Measurements from ENCODE around the gene CAMK2G. TPM values are rescaled to one million over a fixed set of nuclear protein-coding genes. Genes with fewer than 3 reads are reported as not detected.

Gene CAMK2G
- total RNA-seq, 5 donors from 2014 or later (not counting 1 experiment from before 2014, with no cell fraction given): 50.6 to 59.9 (median 55.5) TPM

DNA sequence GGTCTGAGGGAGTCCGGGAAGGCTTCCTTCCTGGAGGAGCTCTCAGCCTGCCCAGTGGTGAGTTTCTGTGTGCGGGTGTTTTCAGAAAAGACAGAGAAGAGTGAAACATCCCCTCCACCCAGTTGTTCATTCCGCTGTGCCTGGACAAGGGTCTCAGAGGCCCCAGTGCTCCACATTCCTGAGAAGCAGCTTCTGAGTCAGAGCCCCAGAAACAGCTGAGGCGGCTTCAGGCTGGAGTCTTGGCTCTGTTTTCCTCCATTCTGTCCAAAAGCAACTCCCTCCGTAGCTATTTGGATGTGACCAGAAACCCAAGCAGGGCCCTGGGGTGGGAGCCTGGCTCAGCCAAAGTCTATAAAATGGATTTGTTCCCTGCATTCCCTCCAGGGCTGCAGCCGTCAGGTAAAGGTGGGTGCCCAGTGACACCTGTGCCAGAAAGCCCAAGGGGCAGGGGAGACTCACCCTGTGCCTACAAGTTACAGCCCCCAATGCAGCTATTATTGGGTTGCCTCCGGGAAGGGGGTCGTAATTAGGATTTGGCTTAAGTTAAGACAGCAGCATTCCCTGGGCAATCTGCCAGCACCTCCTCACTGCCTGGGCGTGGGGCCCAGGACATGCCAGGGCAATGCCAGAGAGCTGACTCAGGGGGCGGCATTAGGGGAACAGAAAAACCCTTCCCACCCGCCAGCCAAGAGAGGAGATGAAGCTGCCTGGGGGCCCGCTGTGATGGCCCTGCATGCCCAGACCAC lies 13.1 kb upstream of the CAMK2G start:
- ChIA-PET POLR2A (interaction anchor here in 1 of 2 donors (0.5 to 0.7 kb wide), 3 partner anchors 52 to 221 kb away, joined by 3 read pairs; no protein-coding TSS in a partner anchor), CTCF (interaction anchor here (0.6 to 5.0 kb wide), 13 partner anchors 8 to 1223 kb away, joined by 3 to 63 read pairs (median 5); no protein-coding TSS in a partner anchor)
- Mint-ChIP-seq H3K27ac (no peak overlapping the region), H3K36me3 (no peaks in the 10 kb centered on the region), H3K9me3 (no peaks in the 10 kb centered on the region), H3K4me3 (no peak overlapping the region), H3K4me1 (peaks cover 6 to 10% (median 9%) of the 10 kb centered on the region in 3 donors), H3K27me3 (no peaks in the 10 kb centered on the region)
- Histone ChIP-seq H3K27ac (ENCODE audit: low read length) (no peak overlapping the region), H3K4me3 (ENCODE audit: control insufficient read depth in 1 of 2, extremely low read depth in 1 of 2, low read length in 1 of 2) (no peak overlapping the region), H3K27me3 (replicated peaks in 1 of 2; ENCODE audit: control insufficient read depth in 2 of 2, extremely low read depth in 1 of 2, insufficient read depth in 2 of 2, low read length in 1 of 2) (peaks cover 0 to 4% of the 10 kb centered on the region in 2 experiments), H3K36me3 (ENCODE audit: control insufficient read depth in 2 of 2, extremely low read depth in 1 of 2, insufficient read depth in 1 of 2, low read length in 1 of 2) (no peaks in the 10 kb centered on the region), H3K9me3 (no peaks in the 10 kb centered on the region), H3K4me1 (ENCODE audit: control insufficient read depth in 1 of 2, extremely low read depth in 1 of 2, insufficient read depth in 2 of 2, low read length in 2 of 2) (peaks cover 0 to 6% of the 10 kb centered on the region in 2 experiments)
- 97% methylated on average over 5 of the region's 12 CpGs for WGBS (ENCODE audit: insufficient coverage)
- ATAC-seq (replicated peaks in 1 of 4) (no peak), DNase-seq (no peak)

- Mint-ChIP-seq H3K4me1 (peaks cover 6 to 10% (median 9%) of the 10 kb centered on the region in 3 donors), H3K27ac (no peak overlapping the region), H3K27me3 (no peaks in the 10 kb centered on the region), H3K9me3 (no peaks in the 10 kb centered on the region), H3K36me3 (no peaks in the 10 kb centered on the region), H3K4me3 (no peak overlapping the region)
- Histone ChIP-seq H3K36me3 (ENCODE audit: control insufficient read depth in 2 of 2, extremely low read depth in 1 of 2, insufficient read depth in 1 of 2, low read length in 1 of 2) (no peaks in the 10 kb centered on the region), H3K27me3 (replicated peaks in 1 of 2; ENCODE audit: control insufficient read depth in 2 of 2, extremely low read depth in 1 of 2, insufficient read depth in 2 of 2, low read length in 1 of 2) (peaks cover 0 to 3% of the 10 kb centered on the region in 2 experiments), H3K9me3 (no peaks in the 10 kb centered on the region), H3K4me1 (ENCODE audit: control insufficient read depth in 1 of 2, extremely low read depth in 1 of 2, insufficient read depth in 2 of 2, low read length in 2 of 2) (peaks cover 0 to 6% of the 10 kb centered on the region in 2 experiments), H3K4me3 (ENCODE audit: control insufficient read depth in 1 of 2, extremely low read depth in 1 of 2, low read length in 1 of 2) (no peak overlapping the region), H3K27ac (ENCODE audit: low read length) (no peak overlapping the region)
- no peak for ATAC-seq (replicated peaks in 1 of 4)
- CTCF ChIA-PET: interaction anchor here (0.5 to 5.0 kb wide), 44 partner anchors 12 to 1224 kb away, joined by 3 to 63 read pairs (median 4); partner anchors contain the start of genes CAMK2G (in 1 of the 2) and VCL (in 1 of the 2)
- POLR2A ChIA-PET: interaction anchor here (0.5 to 1.0 kb wide), 7 partner anchors 47 to 222 kb away, joined by 3 to 7 read pairs (median 3); no protein-coding TSS in a partner anchor
- WGBS (ENCODE audit: insufficient coverage): 67% methylated on average over 4 of the region's 4 CpGs
- no peak for DNase-seq
Observed at GRCh38 chr10:73886661-73887293, 12.4 kb upstream of the CAMK2G start.

DNA sequence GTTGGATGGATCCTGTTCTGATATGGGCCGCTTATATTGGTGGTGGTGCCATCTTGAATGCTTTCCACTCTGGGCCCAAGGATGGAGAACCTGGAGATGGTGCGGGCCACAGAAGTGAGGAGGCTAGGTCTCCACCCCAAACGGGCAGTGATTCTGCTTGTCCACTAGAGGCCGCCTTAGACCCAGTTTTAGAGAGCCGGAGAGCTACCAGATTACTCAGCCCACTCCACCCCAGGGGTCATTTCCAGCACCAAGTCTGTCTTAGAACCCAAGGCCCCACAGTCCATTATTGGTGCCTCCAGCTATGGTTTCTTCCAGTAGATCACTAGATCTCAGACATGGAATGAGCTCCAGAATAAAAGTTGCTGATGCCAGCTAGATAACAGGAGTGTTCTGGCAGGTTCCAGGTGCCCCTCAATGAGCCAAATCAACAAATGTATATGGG lies 11.8 kb upstream of the CAMK2G start:
- Mint-ChIP-seq H3K4me3 (no peak overlapping the region), H3K27ac (no peak overlapping the region), H3K4me1 (peaks cover 6 to 10% (median 9%) of the 10 kb centered on the region in 3 donors), H3K9me3 (no peaks in the 10 kb centered on the region), H3K27me3 (no peaks in the 10 kb centered on the region), H3K36me3 (no peaks in the 10 kb centered on the region)
- ChIA-PET CTCF (interaction anchor here (0.5 to 5.0 kb wide), 40 partner anchors 12 to 1022 kb away, joined by 3 to 63 read pairs (median 4); partner anchors contain the start of genes CAMK2G (in 1 of the 2) and VCL (in 1 of the 2)), POLR2A (interaction anchor here (0.5 to 1.0 kb wide), 5 partner anchors 46 to 149 kb away, joined by 3 to 7 read pairs (median 3); no protein-coding TSS in a partner anchor)
- Histone ChIP-seq H3K27me3 (replicated peaks in 1 of 2; ENCODE audit: control insufficient read depth in 2 of 2, extremely low read depth in 1 of 2, insufficient read depth in 2 of 2, low read length in 1 of 2) (peaks cover 0 to 3% of the 10 kb centered on the region in 2 experiments), H3K36me3 (ENCODE audit: control insufficient read depth in 2 of 2, extremely low read depth in 1 of 2, insufficient read depth in 1 of 2, low read length in 1 of 2) (no peaks in the 10 kb centered on the region), H3K4me3 (ENCODE audit: control insufficient read depth in 1 of 2, extremely low read depth in 1 of 2, low read length in 1 of 2) (no peak overlapping the region), H3K27ac (ENCODE audit: low read length) (no peak overlapping the region), H3K9me3 (no peaks in the 10 kb centered on the region), H3K4me1 (ENCODE audit: control insufficient read depth in 1 of 2, extremely low read depth in 1 of 2, insufficient read depth in 2 of 2, low read length in 2 of 2) (peaks cover 0 to 6% of the 10 kb centered on the region in 2 experiments)
- ATAC-seq (replicated peaks in 1 of 4) (peak; percentile 95 to 98 (median 96)), DNase-seq (peak; percentile 22 to 82 (median 56))
- 0% methylated on average over 5 of the region's 5 CpGs for WGBS (ENCODE audit: insufficient coverage)

GRCh38 chr10:73884017-73884416 lies 9.7 kb upstream of the CAMK2G start:
- H3K36me3 Mint-ChIP-seq: no peaks in the 10 kb centered on the region
- H3K36me3 ChIP-seq (ENCODE audit: control insufficient read depth in 2 of 2, extremely low read depth in 1 of 2, insufficient read depth in 1 of 2, low read length in 1 of 2): no peaks in the 10 kb centered on the region
- CTCF ChIA-PET: interaction anchor here (0.7 to 1.0 kb wide), 2 partner anchors 34 to 39 kb away, joined by 4 read pairs; no protein-coding TSS in a partner anchor
- peaks cover 0 to 17% of the 10 kb centered on the region in 2 experiments for H3K4me1 ChIP-seq (ENCODE audit: control insufficient read depth in 1 of 2, extremely low read depth in 1 of 2, insufficient read depth in 2 of 2, low read length in 2 of 2)
- H3K27me3 ChIP-seq (replicated peaks in 1 of 2; ENCODE audit: control insufficient read depth in 2 of 2, extremely low read depth in 1 of 2, insufficient read depth in 2 of 2, low read length in 1 of 2): peaks cover 0 to 3% of the 10 kb centered on the region in 2 experiments
- POLR2A ChIA-PET: interaction anchor here in 1 of 2 donors (0.6 kb wide), 1 partner anchor 56 kb away, joined by 3 read pairs; no protein-coding TSS in a partner anchor
- H3K27ac Mint-ChIP-seq: no peak overlapping the region
- no peak overlapping the region for H3K4me3 Mint-ChIP-seq
- no peak for DNase-seq
- H3K4me1 Mint-ChIP-seq: peaks cover 17 to 30% (median 21%) of the 10 kb centered on the region in 3 donors
- no peaks in the 10 kb centered on the region for H3K9me3 Mint-ChIP-seq
- ATAC-seq (replicated peaks in 1 of 4): no peak
- H3K27ac ChIP-seq (ENCODE audit: low read length): no peak overlapping the region
- WGBS (ENCODE audit: insufficient coverage): 89% methylated on average over 1 of the region's 3 CpGs
- no peak overlapping the region for H3K4me3 ChIP-seq (ENCODE audit: control insufficient read depth in 1 of 2, extremely low read depth in 1 of 2, low read length in 1 of 2)
- H3K27me3 Mint-ChIP-seq: no peaks in the 10 kb centered on the region
- H3K9me3 ChIP-seq: no peaks in the 10 kb centered on the region

GRCh38 chr10:73881221-73881919 lies 7.0 kb upstream of the CAMK2G start:
- H3K27ac Mint-ChIP-seq: no peak overlapping the region

More at GRCh38 chr10:73881221-73881919, 7.0 kb upstream of the CAMK2G start:
- H3K36me3 ChIP-seq (ENCODE audit: control insufficient read depth in 2 of 2, extremely low read depth in 1 of 2, insufficient read depth in 1 of 2, low read length in 1 of 2): no peaks in the 10 kb centered on the region
- peaks cover 0 to 20% of the 10 kb centered on the region in 2 experiments for H3K4me1 ChIP-seq (ENCODE audit: control insufficient read depth in 1 of 2, extremely low read depth in 1 of 2, insufficient read depth in 2 of 2, low read length in 2 of 2)
- no peaks in the 10 kb centered on the region for H3K9me3 ChIP-seq
- POLR2A ChIA-PET: no interaction called here
- no peaks in the 10 kb centered on the region for H3K27me3 ChIP-seq (replicated peaks in 1 of 2; ENCODE audit: control insufficient read depth in 2 of 2, extremely low read depth in 1 of 2, insufficient read depth in 2 of 2, low read length in 1 of 2)
- no peak overlapping the region for H3K4me3 ChIP-seq (ENCODE audit: control insufficient read depth in 1 of 2, extremely low read depth in 1 of 2, low read length in 1 of 2)
- 93% methylated on average over 2 of the region's 3 CpGs for WGBS (ENCODE audit: insufficient coverage)
- Mint-ChIP-seq H3K27me3 (no peaks in the 10 kb centered on the region), H3K9me3 (no peaks in the 10 kb centered on the region), H3K4me1 (peaks cover 35 to 42% (median 37%) of the 10 kb centered on the region in 3 donors), H3K4me3 (no peak overlapping the region), H3K36me3 (no peaks in the 10 kb centered on the region)
- DNase-seq (no peak), ATAC-seq (replicated peaks in 1 of 4) (no peak)
- H3K27ac ChIP-seq (ENCODE audit: low read length): no peak overlapping the region
- CTCF ChIA-PET: interaction anchor here (0.5 to 3.8 kb wide), 5 partner anchors 10 to 59 kb away, joined by 3 to 80 read pairs (median 14); no protein-coding TSS in a partner anchor

All from T-cell (primary cell).